GM23338 (cell line): ENCODE measurements around the gene CLIC3. TPM values are rescaled to one million over a fixed set of nuclear protein-coding genes. Genes with fewer than 3 reads are reported as not detected.

Experiments used
- ATAC-seq: fragments of 200-7000 bp; cut with Tn5 transposase; 3 replicates; pipeline ENCODE4 v1.9.1; 2020
- DNase-seq: peaks from one replicate; pipeline ENCODE4 v3.0.0-alpha.2; 2015; ENCODE audit warnings: low spot score
- H2AFZ ChIP-seq: fragments of 200-600 bp; sonication (generic); 2 replicates; pipeline ENCODE4 v1.8.0; 2016; ENCODE audit warnings: antibody characterized with exemption, mild to moderate bottlenecking, moderate library complexity
- H3F3A ChIP-seq: fragments of 200-600 bp; sonication (generic); replicated peaks from 2 replicates; pipeline ENCODE4 v1.8.0; 2017; ENCODE audit warnings: antibody characterized with exemption, mixed run types, low read depth
- H3K27ac ChIP-seq: fragments of 200-600 bp; sonication (generic); 2 replicates; pipeline ENCODE4 v1.6.1; 2016; ENCODE audit warnings: low read depth
- H3K27me3 ChIP-seq: fragments of 200-600 bp; sonication (generic); 2 replicates; pipeline ENCODE4 v1.8.0; 2016; ENCODE audit warnings: mild to moderate bottlenecking, mixed run types, moderate library complexity; ENCODE audit not compliant: insufficient read depth
- H3K36me3 ChIP-seq: fragments of 200-600 bp; sonication (generic); 2 replicates; pipeline ENCODE4 v1.8.0; 2016; ENCODE audit warnings: mild to moderate bottlenecking; ENCODE audit not compliant: insufficient read depth
- H3K4me1 ChIP-seq: fragments of 200-600 bp; sonication (generic); 2 replicates; pipeline ENCODE4 v1.8.0; 2016; ENCODE audit warnings: mild to moderate bottlenecking, moderate library complexity; ENCODE audit not compliant: insufficient read depth
- H3K4me2 ChIP-seq: fragments of 200-600 bp; sonication (generic); 2 replicates; pipeline ENCODE4 v1.7.1; 2017; ENCODE audit warnings: mixed run types
- H3K4me3 ChIP-seq: fragments of 200-600 bp; sonication (generic); 2 replicates; pipeline ENCODE4 v1.6.1; 2016; ENCODE audit warnings: mixed run types
- H3K79me2 ChIP-seq: fragments of 200-600 bp; sonication (generic); replicated peaks from 2 replicates; pipeline ENCODE4 v1.8.0; 2017; ENCODE audit warnings: mild to moderate bottlenecking; ENCODE audit not compliant: insufficient read depth
- H3K9me2 ChIP-seq: fragments of 200-600 bp; sonication (generic); 2 replicates; pipeline ENCODE4 v1.8.0; 2017; ENCODE audit not compliant: insufficient read depth
- H4K20me1 ChIP-seq: fragments of 200-600 bp; sonication (generic); replicated peaks from 2 replicates; pipeline ENCODE4 v1.8.0; 2017; ENCODE audit warnings: mild to moderate bottlenecking; ENCODE audit not compliant: insufficient read depth
- H3K27ac Mint-ChIP-seq: 2 replicates; pipeline ENCODE4 v1.8.0; 2020; ENCODE audit warnings: inconsistent platforms, mild to moderate bottlenecking, moderate library complexity, mixed read lengths
- H3K27me3 Mint-ChIP-seq: 3 replicates; pipeline ENCODE4 v1.8.0; 2022; ENCODE audit warnings: low read depth, mild to moderate bottlenecking, moderate library complexity, mixed read lengths, inconsistent platforms; ENCODE audit not compliant: insufficient read depth, poor library complexity
- H3K36me3 Mint-ChIP-seq: 3 replicates; pipeline ENCODE4 v1.8.0; 2021; ENCODE audit warnings: low read depth, mild to moderate bottlenecking, inconsistent platforms, moderate library complexity, mixed read lengths
- H3K4me1 Mint-ChIP-seq: 3 replicates; pipeline ENCODE4 v1.8.0; 2020; ENCODE audit warnings: mild to moderate bottlenecking, inconsistent platforms, mixed read lengths
- H3K4me3 Mint-ChIP-seq: 3 replicates; pipeline ENCODE4 v1.8.0; 2021; ENCODE audit warnings: moderate library complexity, mild to moderate bottlenecking, inconsistent platforms, mixed read lengths
- H3K9me3 Mint-ChIP-seq: 3 replicates; pipeline ENCODE4 v1.8.0; 2020; ENCODE audit warnings: moderate library complexity, mild to moderate bottlenecking, inconsistent platforms, mixed read lengths
- CREB1 ChIP-seq: fragments of 250-450 bp; sonication (Bioruptor Pico); IDR thresholded peaks from 2 replicates; pipeline ENCODE4 v1.5.0; 2020; ENCODE audit warnings: low read depth, mild to moderate bottlenecking, moderate library complexity
- EZH2 ChIP-seq: fragments of 200-600 bp; sonication (generic); IDR thresholded peaks from one replicate; pipeline ENCODE4 v1.8.0; 2017; ENCODE audit warnings: antibody characterized with exemption, mild to moderate bottlenecking, low read depth; ENCODE audit not compliant: unreplicated experiment
- EZH2phosphoT487 ChIP-seq: fragments of 200-600 bp; sonication (generic); IDR thresholded peaks from one replicate; pipeline ENCODE4 v1.8.1; 2018; ENCODE audit warnings: antibody characterized with exemption; ENCODE audit not compliant: unreplicated experiment
- JUNB ChIP-seq: IDR thresholded peaks from one replicate; pipeline ENCODE4 v1.6.1; 2016; ENCODE audit warnings: antibody characterized with exemption; ENCODE audit not compliant: unreplicated experiment
- NANOG ChIP-seq: IDR thresholded peaks from 2 replicates; pipeline ENCODE4 v1.6.1; 2016; ENCODE audit warnings: antibody characterized with exemption, borderline replicate concordance
- POLR2AphosphoS5 ChIP-seq: IDR thresholded peaks from 2 replicates; pipeline ENCODE4 v1.6.1; 2016; ENCODE audit warnings: antibody characterized with exemption, low read depth
- REST ChIP-seq: IDR thresholded peaks from one replicate; pipeline ENCODE4 v1.6.1; 2018; ENCODE audit warnings: antibody characterized with exemption; ENCODE audit not compliant: unreplicated experiment
- STAT1 ChIP-seq: IDR thresholded peaks from one replicate; pipeline ENCODE4 v1.6.1; 2016; ENCODE audit warnings: antibody characterized with exemption; ENCODE audit not compliant: unreplicated experiment
- ZNF114 ChIP-seq: fragments of 250-450 bp; sonication (Bioruptor Pico); IDR thresholded peaks from 2 replicates; pipeline ENCODE4 v1.5.0; 2020; ENCODE audit warnings: mild to moderate bottlenecking, moderate library complexity
- ZNF462 ChIP-seq: fragments of 250-450 bp; sonication (Bioruptor Pico); IDR thresholded peaks from 2 replicates; pipeline ENCODE4 v1.5.0; 2020; ENCODE audit warnings: mild to moderate bottlenecking, moderate library complexity
- long read RNA-seq: library from polyadenylated mRNA; unstranded; transcript quantifications from one replicate; pipeline ENCODE4 v2.0.0, GENCODE V29; 2020; ENCODE audit not compliant: unreplicated experiment
- polyA plus RNA-seq: library from polyadenylated mRNA; unstranded; fragments of >200 nt; fragmentation: Nextera tagmentation; extraction: Ambion mirVana; gene quantifications from 2 replicates; pipeline ENCODE4 v1.2.1, GENCODE V29; 2016
- total RNA-seq: library from RNA; depleted of rRNA; stranded (reverse); fragments of >200 nt; shearing (Covaris generic); gene quantifications from 2 replicates; pipeline ENCODE4 v1.2.3, GENCODE V29; 2014; rRNA removed
- TF ChIP-seq, protein P1 (sequence below): IDR thresholded peaks from 2 replicates; pipeline ENCODE4 v1.6.1; 2016; ENCODE audit warnings: antibody characterized with exemption
- TF ChIP-seq, protein P2 (sequence below), 2 experiments: fragments of 200-600 bp in 1 of 2; sonication (generic) in 1 of 2; conservative IDR thresholded peaks; 2 replicates each; pipeline versions ENCODE4 v1.5.1 to v1.6.1; 2016 to 2017; ENCODE audit warnings: antibody characterized with exemption in 2 of 2, low read depth in 2 of 2, mild to moderate bottlenecking in 2 of 2, moderate library complexity in 1 of 2

The CLIC3 gene, protein sequence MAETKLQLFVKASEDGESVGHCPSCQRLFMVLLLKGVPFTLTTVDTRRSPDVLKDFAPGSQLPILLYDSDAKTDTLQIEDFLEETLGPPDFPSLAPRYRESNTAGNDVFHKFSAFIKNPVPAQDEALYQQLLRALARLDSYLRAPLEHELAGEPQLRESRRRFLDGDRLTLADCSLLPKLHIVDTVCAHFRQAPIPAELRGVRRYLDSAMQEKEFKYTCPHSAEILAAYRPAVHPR
- total RNA-seq (0.56 TPM in 1 of 2 replicates, not detected in the other), polyA plus RNA-seq (0.53 and 0.57 TPM in 2 replicates)
- long read RNA-seq: 0 reads

DNA sequence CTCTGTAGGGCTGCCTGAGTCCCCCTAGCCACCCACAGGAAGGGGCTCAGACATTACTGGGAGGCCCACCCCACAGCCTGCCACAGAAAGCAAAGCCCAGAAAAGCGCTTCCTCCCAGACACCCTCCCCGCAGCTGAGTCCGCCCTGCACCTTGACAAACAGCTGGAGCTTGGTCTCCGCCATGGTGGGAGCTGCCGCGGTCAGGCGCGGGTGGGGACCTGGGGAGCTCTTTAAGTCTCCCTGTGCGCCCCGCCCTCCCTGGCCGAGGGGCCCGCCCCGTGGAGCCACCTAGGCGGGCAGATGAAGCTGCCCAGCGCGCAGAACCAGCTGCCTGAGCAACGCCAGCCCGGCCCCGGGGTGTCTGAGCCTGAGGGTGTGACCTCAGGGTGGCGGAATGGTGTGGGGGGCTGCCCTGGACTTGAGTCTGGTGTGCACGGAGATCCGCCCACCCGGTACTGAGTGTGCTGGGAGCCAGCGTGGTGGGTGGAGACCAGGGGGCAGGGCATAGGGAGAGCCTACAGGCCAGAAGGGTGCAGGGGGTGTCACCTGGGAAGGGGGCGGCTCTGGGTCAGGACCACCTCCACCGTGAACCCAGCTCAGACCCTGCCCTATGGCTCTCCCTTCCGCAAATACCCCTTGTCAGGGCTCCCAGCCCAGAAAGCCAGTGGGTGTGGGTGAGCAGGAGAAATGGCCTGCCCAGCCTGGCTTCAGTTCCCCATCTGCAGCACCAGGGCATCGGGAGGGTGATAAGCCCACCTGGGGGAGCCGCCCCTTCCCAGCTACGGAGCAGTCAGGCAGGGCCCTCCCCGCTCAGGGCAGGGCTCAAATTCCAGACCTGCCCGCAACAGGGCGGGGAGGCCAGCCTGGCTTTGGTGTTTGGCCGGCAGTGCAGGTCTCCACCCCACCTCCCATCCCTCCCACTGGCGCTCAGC is at the start of gene CLIC3:
TSS of gene CLIC3 (minus strand) at position 208 of the 932 bp plus-strand sequence. CDS start at position 183, 25 bp downstream.
- H3K27ac ChIP-seq: no peak within 1 kb of the TSS
- no peaks in the 10 kb centered on the region; the same call in 2 of the 3 replicates for H3K9me3 Mint-ChIP-seq
- H3K4me1 ChIP-seq: peaks cover 6% of the 10 kb centered on the region; the same call in 1 of the 2 replicates
- H3K27me3 ChIP-seq: peaks cover 37% of the 10 kb centered on the region
- peaks cover 14% of the 10 kb centered on the region for H3K27me3 Mint-ChIP-seq
- no peak within 1 kb of the TSS; the same call in 2 of the 3 replicates for H3K4me3 Mint-ChIP-seq
- DNase-seq (peak; percentile 39), ATAC-seq (peak; percentile 26)
- H2AFZ ChIP-seq: 0 out of 2 replicates have a peak within 1 kb of the TSS, but pooled peaks have one; percentile 18
- no peaks in the 10 kb centered on the region for H4K20me1 ChIP-seq
- H3K4me3 ChIP-seq: peak within 1 kb of the TSS; percentile 55
- H3K9me2 ChIP-seq: no peaks in the 10 kb centered on the region
- no peaks in the 10 kb centered on the region for H3K36me3 ChIP-seq
- H3K4me1 Mint-ChIP-seq: peaks cover 3% of the 10 kb centered on the region
- H3K36me3 Mint-ChIP-seq: no peaks in the 10 kb centered on the region
- H3K27ac Mint-ChIP-seq: no peak within 1 kb of the TSS
- no peaks in the 10 kb centered on the region for H3K79me2 ChIP-seq
- no peaks in the 10 kb centered on the region for H3F3A ChIP-seq
- peak within 1 kb of the TSS; percentile 86 for H3K4me2 ChIP-seq
- no peak for TF ChIP-seq JUNB
- TF ChIP-seq CREB1 (CRISPR knock-in tag): no peak
- TF ChIP-seq EZH2: no peak
- TF ChIP-seq, protein P1, sequence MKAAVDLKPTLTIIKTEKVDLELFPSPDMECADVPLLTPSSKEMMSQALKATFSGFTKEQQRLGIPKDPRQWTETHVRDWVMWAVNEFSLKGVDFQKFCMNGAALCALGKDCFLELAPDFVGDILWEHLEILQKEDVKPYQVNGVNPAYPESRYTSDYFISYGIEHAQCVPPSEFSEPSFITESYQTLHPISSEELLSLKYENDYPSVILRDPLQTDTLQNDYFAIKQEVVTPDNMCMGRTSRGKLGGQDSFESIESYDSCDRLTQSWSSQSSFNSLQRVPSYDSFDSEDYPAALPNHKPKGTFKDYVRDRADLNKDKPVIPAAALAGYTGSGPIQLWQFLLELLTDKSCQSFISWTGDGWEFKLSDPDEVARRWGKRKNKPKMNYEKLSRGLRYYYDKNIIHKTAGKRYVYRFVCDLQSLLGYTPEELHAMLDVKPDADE: no peak
- TF ChIP-seq ZNF114 (CRISPR knock-in tag): no peak
- TF ChIP-seq, protein P2, sequence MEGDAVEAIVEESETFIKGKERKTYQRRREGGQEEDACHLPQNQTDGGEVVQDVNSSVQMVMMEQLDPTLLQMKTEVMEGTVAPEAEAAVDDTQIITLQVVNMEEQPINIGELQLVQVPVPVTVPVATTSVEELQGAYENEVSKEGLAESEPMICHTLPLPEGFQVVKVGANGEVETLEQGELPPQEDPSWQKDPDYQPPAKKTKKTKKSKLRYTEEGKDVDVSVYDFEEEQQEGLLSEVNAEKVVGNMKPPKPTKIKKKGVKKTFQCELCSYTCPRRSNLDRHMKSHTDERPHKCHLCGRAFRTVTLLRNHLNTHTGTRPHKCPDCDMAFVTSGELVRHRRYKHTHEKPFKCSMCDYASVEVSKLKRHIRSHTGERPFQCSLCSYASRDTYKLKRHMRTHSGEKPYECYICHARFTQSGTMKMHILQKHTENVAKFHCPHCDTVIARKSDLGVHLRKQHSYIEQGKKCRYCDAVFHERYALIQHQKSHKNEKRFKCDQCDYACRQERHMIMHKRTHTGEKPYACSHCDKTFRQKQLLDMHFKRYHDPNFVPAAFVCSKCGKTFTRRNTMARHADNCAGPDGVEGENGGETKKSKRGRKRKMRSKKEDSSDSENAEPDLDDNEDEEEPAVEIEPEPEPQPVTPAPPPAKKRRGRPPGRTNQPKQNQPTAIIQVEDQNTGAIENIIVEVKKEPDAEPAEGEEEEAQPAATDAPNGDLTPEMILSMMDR (conservative IDR thresholded peaks at IDR 0.05; ENCODE audit: low read depth in 2 of 2): no peak
- TF ChIP-seq ZNF462 (CRISPR knock-in tag): no peak
- TF ChIP-seq REST: no peak
- TF ChIP-seq EZH2phosphoT487: no peak
- no peak for TF ChIP-seq POLR2AphosphoS5
- no peak for TF ChIP-seq STAT1
- no peak for TF ChIP-seq NANOG
